GM19035 (cell line): ENCODE data around the gene OPRM1.

ENCODE experiments used
- ATAC-seq: cut with Tn5 transposase; IDR thresholded peaks from one replicate; pipeline ENCODE4 v1.9.1; 2021; ENCODE audit not compliant: unreplicated experiment

OPRM1 gene

GRCh38 chr6:154202339-154202738 is 163.3 kb downstream of the OPRM1 start:
- ATAC-seq, result no peak

GRCh38 chr6:154202958-154203357 is 163.9 kb downstream of the OPRM1 start:
- ATAC-seq, result no peak

DNA sequence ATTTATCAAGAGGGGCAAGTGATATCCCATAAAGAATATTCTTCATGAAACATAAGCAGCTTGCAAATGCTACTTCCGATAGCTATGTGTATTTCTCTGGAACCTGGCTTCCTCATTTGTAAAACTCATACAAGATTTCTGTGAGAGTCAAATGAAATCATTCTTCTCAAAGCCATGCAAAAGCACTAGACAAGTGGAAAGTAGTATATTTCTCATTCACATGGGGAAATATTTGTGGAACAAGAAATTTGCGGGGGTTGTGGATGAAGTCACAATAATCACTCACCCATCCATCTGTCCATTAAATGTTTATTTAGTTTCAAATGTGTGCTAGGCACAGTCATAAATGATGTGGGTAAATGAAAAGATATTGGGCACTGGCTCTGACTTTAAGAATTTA is 167.1 kb downstream of the OPRM1 start:
- no peak for ATAC-seq

GRCh38 chr6:154206996-154207395 is 168.0 kb downstream of the OPRM1 start:
- no peak for ATAC-seq

GRCh38 chr6:154209555-154209954 is 170.5 kb downstream of the OPRM1 start:
- no peak for ATAC-seq

GRCh38 chr6:154210678-154211077 is 171.6 kb downstream of the OPRM1 start:
- no peak for ATAC-seq

GRCh38 chr6:154213782-154214181 is 174.7 kb downstream of the OPRM1 start:
- no peak for ATAC-seq

- ATAC-seq, result no peak
Observed at GRCh38 chr6:154218301-154218700, 179.3 kb downstream of the OPRM1 start.

GRCh38 chr6:154218787-154219186 is 179.7 kb downstream of the OPRM1 start:
- ATAC-seq, result no peak

DNA sequence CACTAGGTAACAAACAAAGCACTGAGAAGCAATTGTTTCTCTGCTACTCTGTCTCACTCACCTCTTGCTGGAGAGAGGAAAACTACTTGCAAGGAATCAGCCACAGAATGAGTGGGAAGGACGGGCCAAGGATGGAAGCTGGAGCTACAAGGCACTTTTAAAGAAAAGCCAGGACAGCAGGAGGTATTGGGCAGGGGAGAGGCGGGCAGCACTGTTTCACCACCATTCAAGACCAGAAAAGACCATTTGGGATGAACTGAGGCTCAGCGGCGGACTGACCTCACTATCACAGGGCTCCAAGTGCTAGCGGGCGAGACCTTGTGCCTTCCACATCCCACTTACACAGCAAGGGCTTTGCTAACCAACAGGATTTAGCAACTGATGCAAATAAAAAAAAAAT is 180.2 kb downstream of the OPRM1 start:
- ATAC-seq, result no peak

DNA sequence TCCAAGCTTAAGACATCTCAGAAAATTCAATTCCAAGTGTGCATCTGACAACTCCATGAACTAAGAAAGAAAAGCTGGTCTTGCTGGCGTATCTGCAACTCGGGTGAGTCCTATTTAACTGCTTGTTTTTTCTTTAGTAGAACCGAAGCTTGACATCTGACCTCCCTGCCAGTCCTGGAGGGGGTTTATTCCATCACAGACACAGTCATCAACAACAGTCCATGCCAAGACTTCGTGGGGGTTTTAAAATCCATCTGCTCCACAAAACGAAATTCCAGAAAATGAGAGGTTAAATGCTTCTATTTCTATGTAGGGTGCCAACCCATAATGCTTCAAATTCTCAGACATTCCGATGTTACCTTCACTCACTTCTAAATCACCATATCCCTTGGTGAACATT is 183.7 kb downstream of the OPRM1 start:
- no peak for ATAC-seq

- no peak for ATAC-seq
Observed at GRCh38 chr6:154223296-154223695, 184.3 kb downstream of the OPRM1 start.

- no peak for ATAC-seq
Observed at GRCh38 chr6:154226461-154226860, 187.4 kb downstream of the OPRM1 start.

DNA sequence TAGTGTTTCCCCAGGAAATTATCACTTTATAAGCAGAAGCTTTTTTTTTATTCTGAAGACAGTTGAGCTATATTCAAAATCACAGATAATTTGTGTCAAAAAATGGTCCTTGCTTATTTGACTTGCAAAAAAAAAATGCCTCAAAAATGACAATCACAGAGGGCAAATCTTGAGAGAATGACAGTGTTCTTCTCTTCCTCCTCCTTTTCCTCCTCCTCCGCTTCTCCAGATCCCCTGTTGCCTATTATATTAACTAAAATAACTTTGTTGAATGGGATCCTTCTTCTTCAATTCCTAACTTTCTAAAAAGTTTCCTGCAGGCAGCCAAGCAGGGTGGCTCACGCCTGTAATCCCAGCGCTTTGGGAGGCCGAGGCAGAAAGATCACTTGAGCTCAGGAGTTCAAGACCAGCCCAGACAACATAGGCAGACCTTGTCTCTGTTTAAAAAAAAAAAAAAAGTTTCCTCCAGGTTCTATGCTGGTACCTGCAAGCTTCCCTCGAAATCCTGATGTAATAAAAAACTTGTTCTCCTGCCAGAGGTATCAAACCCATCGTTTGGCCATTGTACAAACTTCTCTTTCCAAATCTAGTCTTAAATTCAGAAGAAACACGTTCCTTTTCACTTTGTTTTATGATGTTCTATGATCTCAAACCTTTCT is 189.0 kb downstream of the OPRM1 start:
- ATAC-seq, result no peak

GRCh38 chr6:154228521-154228905 is 189.5 kb downstream of the OPRM1 start:
- ATAC-seq, result no peak

DNA sequence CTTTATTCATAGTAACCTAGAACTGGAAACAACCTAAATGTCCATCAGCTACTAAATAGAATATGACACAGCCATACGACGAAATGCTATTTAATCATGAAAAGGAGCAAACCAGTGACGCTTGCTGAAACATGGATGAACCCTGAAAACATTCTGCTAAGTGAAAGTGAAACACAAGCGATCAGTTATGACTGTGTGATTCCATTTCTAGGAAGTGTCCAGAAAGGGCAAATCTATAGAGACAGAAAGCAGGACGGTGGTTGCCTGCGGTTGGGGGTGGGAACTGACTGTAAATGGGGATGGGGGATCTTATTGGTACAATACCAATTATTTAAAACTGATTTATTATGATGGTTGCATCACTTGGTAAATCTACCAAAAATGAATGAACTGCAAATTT is 190.7 kb downstream of the OPRM1 start:
- ATAC-seq, result peak; percentile 81

DNA sequence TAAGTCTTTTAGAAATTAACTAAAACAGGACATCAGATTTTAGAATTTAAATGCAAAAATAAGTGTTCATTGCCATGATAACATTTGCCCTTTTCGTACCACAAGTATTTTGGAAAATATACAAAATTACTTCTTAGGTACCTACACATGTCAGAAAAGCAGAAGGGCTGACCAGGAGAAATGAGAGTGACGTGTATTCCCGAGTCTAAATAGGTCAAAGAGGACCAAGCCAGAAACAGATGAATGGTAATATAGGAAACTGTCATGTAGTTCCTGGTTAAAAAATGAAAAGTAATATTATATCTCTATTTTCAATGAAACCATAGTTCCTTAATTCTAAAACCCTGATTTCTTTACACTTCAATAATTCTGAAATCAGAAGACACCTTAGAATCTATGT is 191.4 kb downstream of the OPRM1 start:
- ATAC-seq, result no peak

DNA sequence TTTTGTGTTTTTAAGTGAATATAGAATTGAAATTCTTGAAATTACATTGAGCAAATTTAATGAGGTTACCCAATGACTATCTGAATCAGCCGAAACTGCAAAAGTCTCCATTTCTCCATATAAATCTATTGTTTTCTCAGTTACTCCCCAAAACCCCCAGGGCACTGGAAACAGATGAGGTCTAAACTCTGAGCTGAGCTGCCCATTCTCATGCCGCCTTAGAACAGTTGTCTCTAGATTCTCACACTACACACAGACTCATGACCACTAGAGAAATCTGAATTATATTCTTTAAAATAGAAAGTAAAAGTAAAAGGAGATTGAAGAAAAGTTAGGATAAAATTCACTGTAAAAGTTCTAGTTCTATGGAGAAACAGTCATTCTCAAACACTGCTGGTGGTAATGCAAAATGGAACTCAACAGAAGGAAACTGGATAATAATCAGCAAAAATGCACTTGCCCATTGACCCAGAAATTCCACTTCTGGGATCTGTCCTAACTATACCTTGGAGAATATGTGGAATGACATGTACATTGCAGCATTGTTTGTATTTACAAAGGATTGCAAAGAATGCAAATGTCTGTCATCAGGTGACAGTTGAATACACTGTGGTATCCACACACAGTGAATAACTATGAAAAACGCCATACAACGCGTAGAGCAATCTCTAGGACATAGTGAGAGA is 192.0 kb downstream of the OPRM1 start:
- no peak for ATAC-seq

DNA sequence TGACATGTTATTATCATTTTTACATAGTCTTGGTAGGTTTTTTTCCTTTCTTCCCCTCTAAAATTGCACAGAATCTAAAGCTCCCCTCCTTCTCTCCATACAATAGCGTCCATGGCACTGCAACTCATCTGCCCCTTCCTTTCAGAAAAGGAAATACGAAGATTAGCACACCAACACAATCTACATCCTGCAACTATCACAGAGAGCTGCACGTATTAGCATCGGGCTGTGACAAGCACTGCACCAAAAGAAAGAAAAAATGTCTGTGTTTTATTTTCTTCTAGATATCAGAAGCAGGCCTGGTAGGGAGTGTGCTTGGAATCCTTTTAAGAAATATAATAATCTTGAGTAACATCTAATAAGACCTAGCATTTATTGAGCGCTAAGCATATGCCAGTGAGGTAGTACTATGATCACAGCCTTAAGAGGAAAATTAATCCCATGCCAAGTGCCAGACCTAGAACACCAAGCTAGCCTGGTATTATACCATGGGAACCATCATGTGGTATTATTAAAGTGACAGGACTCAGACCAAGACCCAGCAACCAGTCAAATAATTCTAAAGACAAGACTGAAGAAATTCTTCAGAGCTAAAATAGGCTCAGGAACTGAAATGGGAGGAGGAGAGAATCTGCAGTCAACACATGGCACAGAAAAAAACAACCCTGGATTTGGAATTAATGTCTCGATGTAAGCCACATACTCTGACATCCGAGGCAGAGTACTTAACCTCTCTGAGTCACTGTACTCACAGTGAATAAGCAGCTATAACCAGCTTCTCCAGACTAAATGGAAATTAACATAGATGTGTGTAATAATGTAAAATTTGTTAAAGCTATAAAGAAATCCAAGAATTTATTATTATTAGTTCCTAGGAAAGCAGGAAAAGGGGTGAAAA is 193.2 kb downstream of the OPRM1 start:
- ATAC-seq, result no peak

DNA sequence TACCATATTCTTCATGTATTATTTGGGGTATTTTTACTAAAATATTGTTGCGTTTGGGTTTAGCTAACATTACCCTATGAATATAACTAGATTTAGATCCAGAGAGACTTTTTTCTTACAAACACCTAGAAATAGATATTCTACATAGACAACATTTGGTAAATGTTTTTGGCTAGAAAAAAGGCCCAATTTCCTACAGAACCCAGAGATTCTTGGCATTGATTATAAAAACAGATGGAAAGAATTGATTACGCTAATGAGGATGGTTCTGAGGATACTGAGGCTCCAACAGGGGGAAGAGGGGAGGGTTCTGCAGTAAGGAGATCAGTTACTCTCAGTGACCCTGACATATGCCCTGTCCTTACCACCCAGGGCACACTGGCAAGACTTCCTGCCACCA is 194.3 kb downstream of the OPRM1 start:
- no peak for ATAC-seq

DNA sequence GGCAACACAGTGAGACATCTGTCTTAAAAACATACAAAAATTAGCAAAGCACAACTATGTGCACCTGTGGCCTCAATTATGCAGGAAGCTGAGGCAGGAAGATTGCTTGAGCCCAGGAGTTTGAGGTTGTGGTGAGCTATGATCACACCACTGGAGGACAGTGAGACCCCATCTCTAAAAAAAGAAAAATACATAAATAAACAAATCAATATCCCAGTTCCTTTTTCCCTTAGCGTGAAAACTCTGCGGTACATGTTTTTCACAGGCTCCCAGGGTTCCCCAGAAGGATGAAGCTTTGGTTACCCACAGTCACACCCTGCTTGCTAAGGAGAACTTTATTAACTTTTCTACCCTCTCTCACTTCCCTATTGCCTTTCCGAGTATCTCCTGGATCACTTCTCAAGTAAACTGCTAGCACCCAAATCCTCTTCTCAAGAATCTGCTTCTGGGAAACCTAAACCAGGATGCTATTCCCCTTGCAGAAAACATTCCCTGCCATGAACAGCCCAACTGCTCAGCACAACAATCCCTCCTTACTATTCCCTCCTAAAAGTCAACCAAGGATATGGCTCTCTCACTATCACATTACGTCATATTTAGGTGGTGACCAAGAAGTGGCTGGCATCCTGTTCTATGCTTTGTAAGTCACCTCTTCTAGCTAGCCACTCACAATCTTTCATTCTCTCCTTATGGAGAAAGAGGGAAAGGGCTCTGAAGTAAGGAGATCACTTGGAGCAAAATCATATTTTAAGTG is 195.2 kb downstream of the OPRM1 start:
- ATAC-seq, result peak; percentile 46
